Immature natural killer cell (primary cell): Measurements from ENCODE around the gene PECR. TPM values are rescaled to one million over a fixed set of nuclear protein-coding genes. Genes with fewer than 3 reads are reported as not detected.

Experiments used
- DNase-seq, 3 donors: peaks; one replicate each; pipeline ENCODE4 v3.0.0; 2022; ENCODE audit warnings: mixed read lengths in 1 of 3
- H3K27ac Mint-ChIP-seq, 6 donors: one replicate each; pipeline ENCODE4 v1.8.0; 2020; ENCODE audit warnings: mixed read lengths in 6 of 6, mild to moderate bottlenecking in 5 of 6, inconsistent platforms in 4 of 6, moderate library complexity in 3 of 6
- H3K27me3 Mint-ChIP-seq, 3 donors: one replicate each; pipeline ENCODE4 v1.8.0; 2020 to 2021; ENCODE audit warnings: low read depth in 3 of 3, mild to moderate bottlenecking in 3 of 3, mixed read lengths in 3 of 3, moderate library complexity in 3 of 3, inconsistent platforms in 1 of 3
- H3K36me3 Mint-ChIP-seq, 3 donors: one replicate each; pipeline ENCODE4 v1.8.0; 2020; ENCODE audit warnings: mixed read lengths in 3 of 3, inconsistent platforms in 2 of 3, mild to moderate bottlenecking in 2 of 3
- H3K4me1 Mint-ChIP-seq, 2 donors: one replicate each; pipeline ENCODE4 v1.8.0; 2020; ENCODE audit warnings: inconsistent platforms in 2 of 2, mild to moderate bottlenecking in 2 of 2, mixed read lengths in 2 of 2, moderate library complexity in 1 of 2
- H3K4me3 Mint-ChIP-seq, 5 donors: one replicate each; pipeline ENCODE4 v1.8.0; 2020; ENCODE audit warnings: mild to moderate bottlenecking in 5 of 5, mixed read lengths in 5 of 5, inconsistent platforms in 3 of 5, moderate library complexity in 3 of 5
- H3K9me3 Mint-ChIP-seq, 6 donors: one replicate each; pipeline ENCODE4 v1.8.0; 2020; ENCODE audit warnings: mild to moderate bottlenecking in 6 of 6, mixed read lengths in 6 of 6, inconsistent platforms in 4 of 6, moderate library complexity in 3 of 6
- polyA plus RNA-seq, 3 donors: library from polyadenylated mRNA; unstranded; fragments of 300-500 nt; fragmentation: Illumina TruSeq; gene quantifications; one replicate each; pipeline ENCODE4 v1.2.3, GENCODE V29; 2021

PECR gene
- polyA plus RNA-seq = 10 to 100 TPM; 23.2 to 32.4 (median 23.8) TPM

DNA sequence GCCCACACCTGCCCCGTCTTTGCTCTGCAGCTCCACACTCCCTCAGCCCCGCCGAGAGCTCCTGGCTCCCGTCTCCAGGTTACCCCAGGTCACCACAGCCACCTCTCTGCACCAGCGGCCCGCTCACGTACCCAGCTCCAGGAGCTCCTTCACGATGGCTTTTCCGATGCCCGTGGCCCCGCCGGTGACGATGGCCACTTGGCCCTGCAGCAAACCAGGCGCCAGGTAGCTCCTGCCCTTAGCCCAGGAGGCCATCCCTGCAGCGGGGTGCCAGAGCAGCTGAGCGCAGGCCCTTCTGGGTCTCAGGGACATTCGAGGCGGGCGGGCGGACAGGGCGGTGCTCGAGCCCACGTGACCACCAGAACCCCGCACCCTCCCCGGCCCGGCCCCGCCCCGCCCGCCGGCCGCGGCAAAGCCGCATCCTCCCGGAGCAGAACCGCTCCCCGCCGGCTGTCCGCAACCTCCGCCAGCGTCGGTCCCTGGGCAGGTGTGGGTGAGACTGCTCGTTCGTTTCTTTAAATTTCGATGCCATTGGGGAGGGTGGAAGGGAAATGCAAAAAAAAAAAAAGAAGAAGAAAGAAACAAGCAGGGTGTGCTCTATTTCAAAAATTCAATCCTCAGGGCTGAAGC, at the start of gene PECR, which contains the start of gene TMEM169:
TSS of gene PECR (minus strand) at position 323 of the 630 bp plus-strand sequence. CDS start at position 255, 68 bp downstream.
TSS of gene TMEM169 (plus strand) at position 433 of the 630 bp plus-strand sequence. CDS start 14,045 bp downstream, outside the sequence.
- peak within 1 kb of the TSS; percentile 90 to 99 (median 96) for H3K4me3 Mint-ChIP-seq
- peak; percentile 74 to 77 (median 76) for DNase-seq
- peaks cover 58 to 60% of the 10 kb centered on the region in 2 donors for H3K4me1 Mint-ChIP-seq
- H3K27me3 Mint-ChIP-seq = peaks cover 5 to 16% (median 7%) of the 10 kb centered on the region in 3 donors
- H3K36me3 Mint-ChIP-seq = no peaks in the 10 kb centered on the region
- peak within 1 kb of the TSS; percentile 49 to 94 (median 91) for H3K27ac Mint-ChIP-seq
- H3K9me3 Mint-ChIP-seq = no peaks in the 10 kb centered on the region

- H3K27me3 Mint-ChIP-seq = peaks cover 0 to 1% (median 0%) of the 10 kb centered on the region in 3 donors
- no peak for DNase-seq
- H3K4me1 Mint-ChIP-seq = peaks cover 13 to 64% of the 10 kb centered on the region in 2 donors
- no peak overlapping the region for H3K4me3 Mint-ChIP-seq
- H3K9me3 Mint-ChIP-seq = no peaks in the 10 kb centered on the region
- peak overlapping the region in 1 of 6 donors; percentile 28 for H3K27ac Mint-ChIP-seq
- peaks cover 23 to 75% (median 42%) of the 10 kb centered on the region in 3 donors for H3K36me3 Mint-ChIP-seq
Observed at GRCh38 chr2:216130346-216130971, 48.9 kb upstream of the PECR start.

DNA sequence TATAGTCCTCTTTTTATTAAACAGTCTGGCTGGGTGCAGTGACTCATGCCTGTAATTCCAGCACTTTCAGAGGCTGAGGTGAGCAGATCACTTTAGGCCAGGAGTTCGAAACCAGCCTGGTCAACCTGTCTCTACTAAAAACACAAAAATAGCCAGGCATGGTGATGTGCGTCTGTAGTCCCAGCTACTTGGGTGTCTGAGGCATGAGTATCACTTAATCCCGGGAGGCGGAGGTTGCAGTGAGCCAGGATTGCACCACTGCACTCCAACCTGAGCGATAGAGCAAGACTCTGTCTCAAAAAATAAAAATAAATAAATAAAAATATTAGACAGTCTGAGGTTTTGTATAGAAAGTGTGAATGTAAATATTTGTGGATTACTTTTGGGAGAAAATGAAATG, 45.3 kb upstream of the PECR start:
- no peak overlapping the region for H3K4me3 Mint-ChIP-seq

DNA sequence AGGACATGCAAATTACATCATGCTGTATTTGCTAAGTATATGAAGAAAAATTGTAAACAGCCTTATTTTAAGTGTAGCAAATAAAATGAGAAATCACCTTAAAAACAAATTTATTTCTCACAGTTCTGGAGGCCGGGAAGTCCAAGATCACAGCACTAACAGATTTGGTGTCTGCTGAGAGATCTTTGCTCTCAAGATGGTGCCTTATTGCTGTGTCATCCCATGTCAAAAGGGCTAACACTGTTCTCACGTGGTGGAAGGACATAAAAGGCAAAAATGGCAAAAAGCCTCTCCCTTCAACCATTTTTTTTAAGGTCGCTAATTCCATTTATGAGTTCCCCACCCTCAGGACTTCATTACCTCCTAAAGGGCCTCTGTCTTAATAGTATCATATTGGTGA, 39.6 kb upstream of the PECR start:
- H3K27me3 Mint-ChIP-seq = peaks cover 0 to 2% (median 1%) of the 10 kb centered on the region in 3 donors
- no peaks in the 10 kb centered on the region for H3K9me3 Mint-ChIP-seq
- H3K4me1 Mint-ChIP-seq = peaks cover 25 to 68% of the 10 kb centered on the region in 2 donors
- no peak overlapping the region for H3K4me3 Mint-ChIP-seq
- peaks cover 35 to 68% (median 48%) of the 10 kb centered on the region in 3 donors for H3K36me3 Mint-ChIP-seq
- peak overlapping the region in 2 of 6 donors; percentile 42 to 51 for H3K27ac Mint-ChIP-seq
- DNase-seq = no peak

More for the DNA sequence above, 45.3 kb upstream of the PECR start:
- Mint-ChIP-seq H3K27me3 (peaks cover 0 to under 1% (median 0%) of the 10 kb centered on the region in 3 donors), H3K9me3 (no peaks in the 10 kb centered on the region), H3K4me1 (peaks cover 19 to 67% of the 10 kb centered on the region in 2 donors), H3K36me3 (peaks cover 20 to 69% (median 38%) of the 10 kb centered on the region in 3 donors), H3K27ac (peak overlapping the region in 4 of 6 donors; percentile 14 to 73 (median 47))
- no peak for DNase-seq

DNA sequence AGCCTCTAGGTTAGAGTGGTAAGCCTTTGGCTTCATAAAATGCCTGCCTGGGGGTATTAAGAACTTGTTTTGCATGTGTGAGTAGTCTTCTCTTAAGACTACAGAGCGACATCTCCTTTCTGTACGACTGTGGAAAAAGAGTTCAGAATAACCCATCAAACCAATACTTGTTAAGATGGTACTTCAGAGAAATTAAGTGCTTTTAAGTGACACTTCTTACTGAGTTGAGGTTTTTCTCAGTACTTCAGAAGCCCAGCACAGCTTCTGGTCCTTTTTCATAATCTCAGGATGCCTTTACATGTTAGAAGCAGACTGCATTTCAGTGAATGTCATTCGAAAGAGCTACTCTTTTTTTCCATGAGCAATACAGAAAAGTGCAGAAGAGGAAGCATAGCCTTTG, 38.4 kb upstream of the PECR start:
- Mint-ChIP-seq H3K27me3 (peaks cover 0 to 4% (median 1%) of the 10 kb centered on the region in 3 donors), H3K4me1 (peaks cover 34 to 71% of the 10 kb centered on the region in 2 donors), H3K4me3 (no peak overlapping the region), H3K36me3 (peaks cover 30 to 64% (median 40%) of the 10 kb centered on the region in 3 donors), H3K9me3 (no peaks in the 10 kb centered on the region), H3K27ac (peak overlapping the region in 4 of 6 donors; percentile 43 to 72 (median 53))
- DNase-seq = no peak

DNA sequence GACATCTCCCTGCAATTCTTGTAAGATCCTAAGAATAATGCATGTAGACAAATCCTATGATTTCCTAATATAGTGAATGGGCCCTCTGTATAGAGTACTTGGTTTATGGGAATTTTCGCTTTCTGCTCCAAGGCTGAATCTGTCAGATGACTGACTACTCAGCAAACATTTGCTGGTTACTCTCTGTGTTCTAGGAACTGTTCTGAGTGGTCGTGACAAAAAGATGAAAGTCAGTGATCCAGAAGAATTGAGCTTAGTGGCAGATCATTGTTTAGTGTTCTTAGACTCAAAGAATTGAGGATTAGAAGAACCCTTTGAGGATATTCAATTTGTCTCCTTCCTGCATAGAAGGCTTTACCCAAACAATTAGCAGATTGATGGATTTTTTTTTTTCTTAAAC, 37.5 kb upstream of the PECR start:
- Mint-ChIP-seq H3K4me1 (peaks cover 38 to 71% of the 10 kb centered on the region in 2 donors), H3K9me3 (no peaks in the 10 kb centered on the region), H3K36me3 (peaks cover 26 to 63% (median 32%) of the 10 kb centered on the region in 3 donors), H3K27me3 (peaks cover 4 to 10% (median 6%) of the 10 kb centered on the region in 3 donors), H3K4me3 (no peak overlapping the region), H3K27ac (peak overlapping the region in 2 of 6 donors; percentile 40 to 74)
- no peak for DNase-seq

DNA sequence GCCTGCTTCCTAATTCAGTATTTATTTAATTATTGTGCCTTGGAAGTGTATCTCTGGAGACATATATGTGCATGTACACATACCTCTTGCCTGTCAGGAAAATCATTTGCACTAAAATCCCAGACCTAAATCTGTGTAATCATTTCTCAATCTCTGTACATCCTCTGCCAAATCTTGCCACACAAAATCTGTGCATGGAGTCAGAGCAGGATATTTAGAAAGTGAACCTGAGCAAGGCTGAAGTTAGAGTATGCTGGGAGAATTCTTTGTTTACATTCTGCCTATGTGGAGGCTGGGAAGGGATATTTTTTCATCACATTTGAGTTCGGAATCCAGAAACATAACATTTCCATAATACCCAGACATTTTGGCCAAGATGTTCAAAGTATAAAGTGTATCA, 36.9 kb upstream of the PECR start:
- H3K9me3 Mint-ChIP-seq = no peaks in the 10 kb centered on the region
- H3K27me3 Mint-ChIP-seq = peaks cover 4 to 10% (median 7%) of the 10 kb centered on the region in 3 donors
- peaks cover 42 to 75% of the 10 kb centered on the region in 2 donors for H3K4me1 Mint-ChIP-seq
- peaks cover 26 to 66% (median 28%) of the 10 kb centered on the region in 3 donors for H3K36me3 Mint-ChIP-seq
- no peak for DNase-seq
- peak overlapping the region in 3 of 6 donors; percentile 22 to 70 (median 40) for H3K27ac Mint-ChIP-seq
- no peak overlapping the region for H3K4me3 Mint-ChIP-seq

DNA sequence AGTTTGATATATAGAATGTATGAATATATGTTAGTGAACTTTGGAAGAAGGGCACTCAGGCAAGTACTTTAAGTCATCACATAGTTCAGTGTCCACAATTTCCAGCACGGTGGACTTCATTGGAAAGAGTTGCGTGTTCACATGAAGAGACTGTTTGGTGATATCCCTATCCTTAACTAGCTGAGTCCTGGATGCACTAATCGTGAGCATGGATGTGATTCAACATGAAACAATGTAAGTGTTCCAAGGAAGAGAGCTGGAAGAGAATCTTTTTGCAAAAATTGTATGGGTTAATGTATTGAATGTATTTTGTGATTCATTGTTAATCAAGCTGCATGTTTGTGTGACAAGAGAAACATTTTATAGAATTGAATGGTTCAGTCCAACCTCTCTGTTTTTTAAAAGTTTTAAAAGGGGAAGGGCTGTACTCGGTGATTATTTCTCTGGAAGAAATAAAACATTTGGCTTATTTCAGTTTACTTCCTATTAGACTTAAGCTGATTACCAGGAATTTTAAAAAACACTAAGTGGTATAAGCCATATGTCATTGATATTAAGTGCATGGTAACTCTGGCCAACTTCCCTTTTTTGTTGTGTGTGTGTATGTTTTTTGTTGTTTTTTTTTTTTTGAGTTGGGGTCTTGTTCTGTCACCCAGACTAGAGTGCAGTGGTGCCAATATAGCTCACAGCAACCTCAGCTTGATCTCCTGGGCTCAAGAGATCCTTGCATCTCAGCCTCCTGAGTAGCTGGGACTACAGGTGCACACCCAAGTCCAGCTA, 36.1 kb upstream of the PECR start:
- Mint-ChIP-seq H3K9me3 (no peaks in the 10 kb centered on the region), H3K36me3 (peaks cover 23 to 71% (median 28%) of the 10 kb centered on the region in 3 donors), H3K4me3 (peak overlapping the region in 1 of 5 donors; percentile 33), H3K27me3 (peaks cover 4 to 10% (median 7%) of the 10 kb centered on the region in 3 donors), H3K4me1 (peaks cover 49 to 82% of the 10 kb centered on the region in 2 donors), H3K27ac (peak overlapping the region in 2 of 6 donors; percentile 22 to 43)
- DNase-seq = no peak

DNA sequence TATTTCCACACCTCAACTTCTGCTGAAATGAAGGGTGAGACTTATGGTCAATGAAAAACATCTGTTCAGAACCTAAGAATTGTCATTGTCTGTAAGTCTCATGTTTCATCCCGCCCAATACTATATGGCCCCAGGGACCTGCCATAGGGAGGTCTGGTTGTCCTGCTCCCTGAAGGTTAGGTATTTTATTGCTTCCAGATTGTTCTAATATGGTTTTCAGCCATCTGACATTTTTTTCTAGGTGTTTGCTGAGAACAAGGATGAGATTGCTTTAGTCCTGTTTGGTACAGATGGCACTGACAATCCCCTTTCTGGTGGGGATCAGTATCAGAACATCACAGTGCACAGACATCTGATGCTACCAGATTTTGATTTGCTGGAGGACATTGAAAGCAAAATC, 34.8 kb upstream of the PECR start:
- Mint-ChIP-seq H3K27ac (peak overlapping the region; percentile 11 to 96 (median 51)), H3K9me3 (no peaks in the 10 kb centered on the region), H3K27me3 (peaks cover 3 to 8% (median 7%) of the 10 kb centered on the region in 3 donors), H3K4me1 (peaks cover 59 to 90% of the 10 kb centered on the region in 2 donors), H3K4me3 (peak overlapping the region in 2 of 5 donors; percentile 17 to 31), H3K36me3 (peaks cover 23 to 66% (median 25%) of the 10 kb centered on the region in 3 donors)
- DNase-seq = no peak

- Mint-ChIP-seq H3K9me3 (no peaks in the 10 kb centered on the region), H3K27ac (peak overlapping the region; percentile 91 to 99 (median 96)), H3K4me3 (peak overlapping the region; percentile 85 to 95 (median 90)), H3K4me1 (peaks cover 73 to 97% of the 10 kb centered on the region in 2 donors), H3K27me3 (peaks cover 6 to 13% (median 8%) of the 10 kb centered on the region in 3 donors), H3K36me3 (peaks cover 17 to 57% (median 26%) of the 10 kb centered on the region in 3 donors)
- peak; percentile 96 to 97 (median 97) for DNase-seq
Observed at GRCh38 chr2:216114714-216115531, 33.3 kb upstream of the PECR start.

GRCh38 chr2:216114382-216114713, 32.7 kb upstream of the PECR start:
- DNase-seq = no peak
- Mint-ChIP-seq H3K4me1 (peaks cover 77 to 98% of the 10 kb centered on the region in 2 donors), H3K27ac (peak overlapping the region; percentile 86 to 99 (median 95)), H3K4me3 (peak overlapping the region in 4 of 5 donors; percentile 85 to 95 (median 88)), H3K36me3 (peaks cover 12 to 53% (median 22%) of the 10 kb centered on the region in 3 donors), H3K9me3 (no peaks in the 10 kb centered on the region), H3K27me3 (peaks cover 6 to 17% (median 10%) of the 10 kb centered on the region in 3 donors)

DNA sequence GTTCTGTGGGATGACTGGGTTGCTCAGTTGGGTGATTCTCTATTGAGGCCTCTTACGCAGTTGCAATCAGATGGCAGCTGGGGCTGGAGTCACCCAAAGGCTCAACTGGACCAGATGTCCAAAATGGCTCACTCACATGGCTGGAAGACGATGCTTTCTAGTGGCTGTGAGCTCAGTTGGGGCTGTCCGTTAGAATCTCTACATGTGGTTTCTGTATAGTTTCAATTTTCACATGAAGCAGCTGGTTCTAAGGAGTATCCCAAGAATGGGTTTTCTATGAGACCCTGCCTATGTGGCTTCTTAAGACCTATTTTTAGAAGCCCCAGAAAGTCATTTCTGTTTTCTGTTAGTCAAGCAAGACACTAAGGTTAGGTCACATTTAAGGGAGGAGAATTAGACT, 32.0 kb upstream of the PECR start:
- H3K27me3 Mint-ChIP-seq = peaks cover 14 to 24% (median 18%) of the 10 kb centered on the region in 3 donors
- H3K9me3 Mint-ChIP-seq = no peaks in the 10 kb centered on the region
- no peak for DNase-seq
- H3K36me3 Mint-ChIP-seq = peaks cover 8 to 48% (median 22%) of the 10 kb centered on the region in 3 donors
- peaks cover 81 to 100% of the 10 kb centered on the region in 2 donors for H3K4me1 Mint-ChIP-seq
- no peak overlapping the region for H3K4me3 Mint-ChIP-seq
- peak overlapping the region in 5 of 6 donors; percentile 35 to 96 (median 72) for H3K27ac Mint-ChIP-seq
